ENCODE measurements around the gene SALL2.

Gene SALL2

GRCh38 chr14:21476925-21477681 is 49.0 kb downstream of the SALL2 start, which contains the start of the genes RAB2B and TOX4:
Gene RAB2B, minus strand, starts transcription at chr14:21476959. Its CDS starts 87 bp downstream, at chr14:21476872.
Gene TOX4, plus strand, starts transcription at chr14:21477195. Its CDS starts 84 bp downstream, at chr14:21477279.
- peak; percentile 93 for DNase-seq

DNA sequence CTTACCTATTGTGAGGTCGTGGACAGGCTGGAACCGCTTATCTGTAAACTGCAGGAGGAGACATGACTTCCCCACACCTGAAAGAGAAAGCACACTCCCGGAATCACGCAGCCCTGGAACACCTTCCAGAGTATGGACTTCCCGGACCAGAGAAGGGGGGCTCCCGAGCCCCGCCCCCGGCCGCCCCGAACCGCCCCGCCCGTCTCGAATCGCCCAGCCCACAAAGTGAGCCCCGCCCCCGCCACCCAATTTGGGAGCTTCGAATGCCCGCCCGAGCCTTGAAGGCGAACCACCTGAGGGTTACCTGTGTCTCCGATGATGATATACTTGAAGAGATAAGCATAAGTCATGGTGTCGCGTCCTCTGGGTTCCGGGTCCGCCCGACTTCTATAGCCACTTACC is 49.6 kb downstream of the SALL2 start:
- no peak for DNase-seq

- no peak for DNase-seq
Measured at GRCh38 chr14:21475767-21476522, 50.2 kb downstream of the SALL2 start.
